ENCODE results near the gene PRPSAP1.

- TF ChIP-seq POLR2A (IDR thresholded peaks at IDR 0.05) (no peak), POLR2AphosphoS5 (IDR thresholded peaks at IDR 0.05) (no peak), CTCF (IDR thresholded peaks at IDR 0.05) (no peak), EP300 (IDR thresholded peaks at IDR 0.05) (no peak)
Observed at GRCh38 chr17:76360461-76360860, 6.7 kb upstream of the PRPSAP1 start.

Data from sigmoid colon (tissue), 4 donors.